SK-N-SH (cell line): ENCODE data around the gene FXR2. TPM values are rescaled to one million over a fixed set of nuclear protein-coding genes. Genes with fewer than 3 reads are reported as not detected.

ENCODE experiments used
- CTCF ChIA-PET: fragments of 300-600, 350-600 bp; formaldehyde crosslinking; extraction: SDS; loops from one replicate; lab custom pipeline; 2021; lab: Yijun Ruan, JAX
- POLR2A ChIA-PET: fragments of 350-600 bp; sonication (Branson Sonifier 250); formaldehyde crosslinking; extraction: SDS; loops from one replicate; lab custom pipeline; 2020; ENCODE audit warnings: antibody characterized with exemption, inconsistent platforms; lab: Yijun Ruan, JAX
- DNase-seq: peaks from one replicate; pipeline ENCODE4 v3.0.0; 2012
- H2AFZ ChIP-seq: fragments of 200-600 bp; sonication (generic); 2 replicates; pipeline ENCODE4 v1.8.1; 2016; ENCODE audit warnings: antibody characterized with exemption, mild to moderate bottlenecking, low read depth
- H3F3A ChIP-seq: fragments of 200-600 bp; sonication (generic); replicated peaks from 2 replicates; pipeline ENCODE3; 2016; ENCODE audit warnings: antibody characterized with exemption, mild to moderate bottlenecking; ENCODE audit not compliant: insufficient read depth
- H3K27ac ChIP-seq, 2 experiments: fragments of 200-500 bp in 1 of 2; fragments of 200-600 bp in 1 of 2; sonication (Bioruptor generic) in 1 of 2; sonication (generic), shearing (Covaris generic) in 1 of 2; 2 replicates each; pipeline versions ENCODE4 v1.5.1 to v1.6.1; 2014 to 2016; ENCODE audit warnings: low read depth in 2 of 2, inconsistent platforms in 1 of 2, low read length in 1 of 2, mild to moderate bottlenecking in 1 of 2, mixed read lengths in 1 of 2
- H3K27me3 ChIP-seq: fragments of 200-600 bp; sonication (generic), shearing (Covaris generic); 2 replicates; pipeline ENCODE4 v1.6.1; 2016; ENCODE audit warnings: mixed run types; ENCODE audit not compliant: insufficient read depth
- H3K36me3 ChIP-seq, 2 experiments: fragments of 200-500 bp in 1 of 2; fragments of 200-600 bp in 1 of 2; sonication (Bioruptor generic) in 1 of 2; sonication (generic) in 1 of 2; replicated peaks in 1 of 2; 2 replicates each; pipeline versions ENCODE3 to v1.5.1; 2014 to 2016; ENCODE audit warnings: low read length in 1 of 2, mild to moderate bottlenecking in 1 of 2; ENCODE audit not compliant: insufficient read depth in 2 of 2, control insufficient read depth in 1 of 2
- H3K4me1 ChIP-seq, 2 experiments: fragments of 200-500 bp in 1 of 2; fragments of 200-600 bp in 1 of 2; sonication (Bioruptor generic) in 1 of 2; sonication (generic), shearing (Covaris generic) in 1 of 2; 2 replicates each; pipeline versions ENCODE4 v1.5.1 to v1.6.1; 2014 to 2016; ENCODE audit warnings: low read depth in 1 of 2, low read length in 1 of 2, mixed run types in 1 of 2; ENCODE audit not compliant: insufficient read depth in 2 of 2, control insufficient read depth in 1 of 2
- H3K4me2 ChIP-seq: fragments of 200-600 bp; sonication (generic), shearing (Covaris generic); 2 replicates; pipeline ENCODE4 v1.6.1; 2017; ENCODE audit warnings: mixed run types
- H3K4me3 ChIP-seq, 2 experiments: fragments of 200-500 bp in 1 of 2; fragments of 200-600 bp in 1 of 2; sonication (Bioruptor generic) in 1 of 2; sonication (generic), shearing (Covaris generic) in 1 of 2; 2 replicates each; pipeline versions ENCODE4 v1.5.1 to v1.8.1; 2014 to 2016; ENCODE audit warnings: low read depth in 2 of 2, inconsistent platforms in 1 of 2, low read length in 1 of 2, mild to moderate bottlenecking in 1 of 2, mixed read lengths in 1 of 2, moderate library complexity in 1 of 2
- H3K79me2 ChIP-seq: fragments of 200-600 bp; sonication (generic); 2 replicates; pipeline ENCODE4 v1.8.1; 2017; ENCODE audit warnings: mild to moderate bottlenecking; ENCODE audit not compliant: insufficient read depth
- H3K9ac ChIP-seq: fragments of 200-600 bp; sonication (generic); 2 replicates; pipeline ENCODE4 v1.6.1; 2017; ENCODE audit warnings: mixed run types
- H3K9me2 ChIP-seq: fragments of 200-600 bp; sonication (generic); 2 replicates; pipeline ENCODE4 v1.6.1; 2017; ENCODE audit warnings: mixed run types
- H3K9me3 ChIP-seq: fragments of 200-600 bp; sonication (generic); 2 replicates; pipeline ENCODE4 v1.6.1; 2017; ENCODE audit warnings: mixed run types, mild to moderate bottlenecking, moderate library complexity
- H4K20me1 ChIP-seq: fragments of 200-600 bp; sonication (generic); 2 replicates; pipeline ENCODE4 v1.6.1; 2017; ENCODE audit warnings: mild to moderate bottlenecking, mixed run types; ENCODE audit not compliant: insufficient read depth
- EP300 ChIP-seq, 2 experiments: IDR thresholded peaks; 2 replicates each; pipeline versions ENCODE4 v1.4.0 to v1.6.1; 2012; ENCODE audit warnings: borderline replicate concordance in 1 of 2, low read depth in 1 of 2, low read length in 1 of 2
- EZH2phosphoT487 ChIP-seq: fragments of 200-600 bp; sonication (generic); IDR thresholded peaks from 2 replicates; pipeline ENCODE4 v1.6.1; 2017; ENCODE audit warnings: low read depth, mixed run types, mild to moderate bottlenecking, antibody characterized with exemption, moderate library complexity, borderline replicate concordance
- GABPA ChIP-seq: IDR thresholded peaks from 2 replicates; pipeline ENCODE4 v1.4.0; 2012; ENCODE audit warnings: low read depth, mild to moderate bottlenecking
- MEF2A ChIP-seq: IDR thresholded peaks from 2 replicates; pipeline ENCODE4 v1.4.0; 2012; ENCODE audit warnings: low read depth, borderline replicate concordance
- MXI1 ChIP-seq: IDR thresholded peaks from 2 replicates; pipeline ENCODE4 v1.6.1; 2012; ENCODE audit warnings: mild to moderate bottlenecking, low read depth, low read length, improper control_type of control experiment
- NFIC ChIP-seq: IDR thresholded peaks from 2 replicates; pipeline ENCODE4 v1.4.0; 2012; ENCODE audit warnings: borderline replicate concordance
- RAD21 ChIP-seq: IDR thresholded peaks from 2 replicates; pipeline ENCODE4 v1.6.1; 2012; ENCODE audit warnings: mild to moderate bottlenecking, low read length
- RCOR1 ChIP-seq: fragments of 150-350 bp; IDR thresholded peaks from 2 replicates; pipeline ENCODE4 v1.6.1; 2017; ENCODE audit warnings: antibody characterized with exemption, low read length
- SMC3 ChIP-seq: IDR thresholded peaks from 2 replicates; pipeline ENCODE4 v1.6.1; 2012; ENCODE audit warnings: low read depth, low read length, improper control_type of control experiment
- TAF1 ChIP-seq: IDR thresholded peaks from 2 replicates; pipeline ENCODE4 v1.6.1; 2012; ENCODE audit warnings: low read depth, mild to moderate bottlenecking, low read length, moderate library complexity, borderline replicate concordance
- TCF12 ChIP-seq: IDR thresholded peaks from 2 replicates; pipeline ENCODE4 v1.4.0; 2012
- YY1 ChIP-seq: IDR thresholded peaks from 2 replicates; pipeline ENCODE4 v1.4.0; 2012; ENCODE audit warnings: low read depth, mild to moderate bottlenecking
- WGBS: methylation state at CpG from one replicate; pipeline ENCODE4 v1.1.6; 2017; ENCODE audit warnings: low lambda C conversion rate; 5-methylcytosine and 5-hydroxymethylcytosine counted together
- polyA plus RNA-seq, 3 experiments: library from polyadenylated mRNA; depleted of rRNA; stranded (reverse); fragments of >200 nt; gene quantifications; 2 replicates each; pipeline ENCODE4 v1.2.3, GENCODE V29; 2012
- TF ChIP-seq, protein P1 (sequence below): fragments of 150-350 bp; IDR thresholded peaks from 2 replicates; pipeline ENCODE4 v1.6.1; 2016; ENCODE audit warnings: mild to moderate bottlenecking, low read depth, low read length
- TF ChIP-seq, protein P2 (sequence below): fragments of 200-600 bp; sonication (generic); IDR thresholded peaks from 2 replicates; pipeline ENCODE4 v1.6.1; 2017; ENCODE audit warnings: antibody characterized with exemption, mild to moderate bottlenecking, moderate library complexity
- TF ChIP-seq, protein P3 (sequence below): IDR thresholded peaks from 2 replicates; pipeline ENCODE4 v1.4.0; 2012; ENCODE audit warnings: low read depth, borderline replicate concordance
- TF ChIP-seq, protein P4 (sequence below): IDR thresholded peaks from 2 replicates; pipeline ENCODE4; 2012
- TF ChIP-seq, protein P5 (sequence below): IDR thresholded peaks from 2 replicates; pipeline ENCODE4 v1.4.0; 2012; ENCODE audit warnings: low read depth

FXR2 gene
- polyA plus RNA-seq, 1 of the 3 experiments (the other 2 are of a cell fraction) = 56.4 TPM

DNA sequence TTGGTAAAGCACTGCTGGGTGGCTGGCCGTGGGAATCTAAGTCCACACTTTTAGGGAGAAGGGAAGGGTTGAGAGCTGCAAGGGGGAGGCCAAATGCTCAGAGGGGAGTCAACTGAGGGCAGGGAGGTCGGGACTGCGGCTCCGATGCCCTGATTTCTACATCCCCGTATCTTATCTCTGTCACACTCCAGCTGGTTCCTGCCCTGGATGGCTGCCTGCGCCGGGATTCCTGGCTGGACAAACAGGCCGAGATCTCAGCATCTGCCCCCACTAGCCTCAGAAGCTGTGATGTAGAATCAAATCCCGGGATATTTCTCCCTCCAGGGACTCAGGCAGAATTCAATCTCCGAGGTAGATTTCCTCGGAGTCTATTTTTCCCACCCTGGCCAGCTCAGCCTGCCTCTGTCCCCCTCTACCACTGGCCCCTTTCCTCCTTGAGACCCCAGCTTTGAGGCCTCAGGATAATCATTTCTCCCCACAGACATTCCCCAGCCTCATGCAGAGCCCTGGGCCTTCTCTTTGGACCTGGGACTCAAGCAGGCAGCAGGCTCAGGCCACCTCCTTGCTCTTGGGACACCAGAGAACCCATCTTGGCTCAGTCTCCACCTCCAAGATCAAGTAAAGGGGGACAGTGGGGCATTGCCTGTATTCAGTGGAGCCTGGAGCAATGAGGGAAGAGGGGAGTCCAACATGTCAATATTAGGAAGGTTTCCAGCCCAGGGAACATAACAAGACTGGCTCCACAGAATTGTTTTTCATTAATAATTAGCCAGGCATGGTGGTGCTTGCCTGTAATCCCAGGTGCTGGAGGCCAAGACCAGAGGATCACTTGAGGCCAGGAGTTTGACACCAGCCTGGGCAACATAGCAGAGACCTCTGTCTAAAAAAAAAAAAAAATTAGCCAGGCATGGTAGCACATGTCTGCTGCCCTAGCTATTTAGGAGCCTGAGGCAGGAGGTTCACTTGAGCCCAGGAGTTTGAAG, 17.0 kb upstream of the FXR2 start (continued):
- TF ChIP-seq SMC3 = no peak

DNA sequence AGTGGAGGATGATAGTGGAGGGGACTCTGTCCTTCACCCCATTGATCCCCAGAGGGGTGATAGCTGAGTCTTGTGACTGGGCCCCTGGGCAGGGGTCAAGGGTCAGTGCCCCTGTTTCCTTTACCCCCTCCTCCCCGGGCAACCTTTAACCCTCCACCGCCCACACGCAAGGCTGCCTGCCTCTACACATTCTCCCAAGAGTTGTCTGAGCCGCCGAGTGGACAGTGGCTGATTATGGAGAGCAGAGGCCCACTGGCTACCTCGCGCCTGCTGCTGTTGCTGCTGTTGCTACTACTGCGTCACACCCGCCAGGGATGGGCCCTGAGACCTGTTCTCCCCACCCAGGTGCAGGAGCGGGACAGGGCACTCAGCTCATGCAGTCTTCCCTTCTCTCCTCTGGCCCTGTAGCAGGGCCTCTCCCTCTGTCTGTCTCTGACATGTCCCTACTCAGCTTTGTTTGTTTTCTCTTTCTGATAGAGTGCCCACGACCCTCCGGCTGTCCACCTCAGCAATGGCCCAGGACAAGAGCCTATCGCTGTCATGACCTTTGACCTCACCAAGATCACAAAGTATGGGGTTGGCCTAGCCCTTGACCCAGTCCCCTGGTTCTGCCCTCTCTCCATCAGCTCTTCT, 15.4 kb upstream of the FXR2 start, which contains the start of gene SHBG:
Gene SHBG (plus strand): TSS at position 197 of the 633 bp plus-strand sequence. CDS start 38 bp downstream, at position 235.
- Histone ChIP-seq H3K9me2 (no peaks in the 10 kb centered on the region), H3K36me3 (no peaks in the 10 kb centered on the region), H3K4me3 (no peak within 1 kb of the TSS), H3F3A (no peaks in the 10 kb centered on the region), H4K20me1 (no peaks in the 10 kb centered on the region)
- DNase-seq = no peak
- WGBS = 84% methylated on average over 12 of the region's 13 CpGs
- POLR2A ChIA-PET = interaction anchor here (4.6 kb wide), 1 partner anchor 57 kb away, joined by 31 read pairs; the partner anchor contains the start of genes TP53 and WRAP53
- TF ChIP-seq, protein P1, sequence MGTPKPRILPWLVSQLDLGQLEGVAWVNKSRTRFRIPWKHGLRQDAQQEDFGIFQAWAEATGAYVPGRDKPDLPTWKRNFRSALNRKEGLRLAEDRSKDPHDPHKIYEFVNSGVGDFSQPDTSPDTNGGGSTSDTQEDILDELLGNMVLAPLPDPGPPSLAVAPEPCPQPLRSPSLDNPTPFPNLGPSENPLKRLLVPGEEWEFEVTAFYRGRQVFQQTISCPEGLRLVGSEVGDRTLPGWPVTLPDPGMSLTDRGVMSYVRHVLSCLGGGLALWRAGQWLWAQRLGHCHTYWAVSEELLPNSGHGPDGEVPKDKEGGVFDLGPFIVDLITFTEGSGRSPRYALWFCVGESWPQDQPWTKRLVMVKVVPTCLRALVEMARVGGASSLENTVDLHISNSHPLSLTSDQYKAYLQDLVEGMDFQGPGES = no peak
- TF ChIP-seq, protein P2, sequence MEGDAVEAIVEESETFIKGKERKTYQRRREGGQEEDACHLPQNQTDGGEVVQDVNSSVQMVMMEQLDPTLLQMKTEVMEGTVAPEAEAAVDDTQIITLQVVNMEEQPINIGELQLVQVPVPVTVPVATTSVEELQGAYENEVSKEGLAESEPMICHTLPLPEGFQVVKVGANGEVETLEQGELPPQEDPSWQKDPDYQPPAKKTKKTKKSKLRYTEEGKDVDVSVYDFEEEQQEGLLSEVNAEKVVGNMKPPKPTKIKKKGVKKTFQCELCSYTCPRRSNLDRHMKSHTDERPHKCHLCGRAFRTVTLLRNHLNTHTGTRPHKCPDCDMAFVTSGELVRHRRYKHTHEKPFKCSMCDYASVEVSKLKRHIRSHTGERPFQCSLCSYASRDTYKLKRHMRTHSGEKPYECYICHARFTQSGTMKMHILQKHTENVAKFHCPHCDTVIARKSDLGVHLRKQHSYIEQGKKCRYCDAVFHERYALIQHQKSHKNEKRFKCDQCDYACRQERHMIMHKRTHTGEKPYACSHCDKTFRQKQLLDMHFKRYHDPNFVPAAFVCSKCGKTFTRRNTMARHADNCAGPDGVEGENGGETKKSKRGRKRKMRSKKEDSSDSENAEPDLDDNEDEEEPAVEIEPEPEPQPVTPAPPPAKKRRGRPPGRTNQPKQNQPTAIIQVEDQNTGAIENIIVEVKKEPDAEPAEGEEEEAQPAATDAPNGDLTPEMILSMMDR = no peak
- TF ChIP-seq GABPA (no peak), EZH2phosphoT487 (no peak), MXI1 (no peak), MEF2A (no peak), RAD21 (no peak), TAF1 (no peak), RCOR1 (no peak), YY1 (no peak), TCF12 (no peak), SMC3 (no peak), NFIC (no peak), EP300 (IDR thresholded peaks at IDR 0.05; ENCODE audit: borderline replicate concordance in 1 of 2, low read depth in 1 of 2, low read length in 1 of 2) (no peak)
- TF ChIP-seq, protein P3, sequence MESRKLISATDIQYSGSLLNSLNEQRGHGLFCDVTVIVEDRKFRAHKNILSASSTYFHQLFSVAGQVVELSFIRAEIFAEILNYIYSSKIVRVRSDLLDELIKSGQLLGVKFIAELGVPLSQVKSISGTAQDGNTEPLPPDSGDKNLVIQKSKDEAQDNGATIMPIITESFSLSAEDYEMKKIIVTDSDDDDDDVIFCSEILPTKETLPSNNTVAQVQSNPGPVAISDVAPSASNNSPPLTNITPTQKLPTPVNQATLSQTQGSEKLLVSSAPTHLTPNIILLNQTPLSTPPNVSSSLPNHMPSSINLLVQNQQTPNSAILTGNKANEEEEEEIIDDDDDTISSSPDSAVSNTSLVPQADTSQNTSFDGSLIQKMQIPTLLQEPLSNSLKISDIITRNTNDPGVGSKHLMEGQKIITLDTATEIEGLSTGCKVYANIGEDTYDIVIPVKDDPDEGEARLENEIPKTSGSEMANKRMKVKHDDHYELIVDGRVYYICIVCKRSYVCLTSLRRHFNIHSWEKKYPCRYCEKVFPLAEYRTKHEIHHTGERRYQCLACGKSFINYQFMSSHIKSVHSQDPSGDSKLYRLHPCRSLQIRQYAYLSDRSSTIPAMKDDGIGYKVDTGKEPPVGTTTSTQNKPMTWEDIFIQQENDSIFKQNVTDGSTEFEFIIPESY = no peak
- TF ChIP-seq, protein P4, sequence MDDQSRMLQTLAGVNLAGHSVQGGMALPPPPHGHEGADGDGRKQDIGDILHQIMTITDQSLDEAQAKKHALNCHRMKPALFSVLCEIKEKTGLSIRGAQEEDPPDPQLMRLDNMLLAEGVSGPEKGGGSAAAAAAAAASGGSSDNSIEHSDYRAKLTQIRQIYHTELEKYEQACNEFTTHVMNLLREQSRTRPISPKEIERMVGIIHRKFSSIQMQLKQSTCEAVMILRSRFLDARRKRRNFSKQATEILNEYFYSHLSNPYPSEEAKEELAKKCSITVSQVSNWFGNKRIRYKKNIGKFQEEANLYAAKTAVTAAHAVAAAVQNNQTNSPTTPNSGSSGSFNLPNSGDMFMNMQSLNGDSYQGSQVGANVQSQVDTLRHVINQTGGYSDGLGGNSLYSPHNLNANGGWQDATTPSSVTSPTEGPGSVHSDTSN = no peak
- TF ChIP-seq, protein P5, sequence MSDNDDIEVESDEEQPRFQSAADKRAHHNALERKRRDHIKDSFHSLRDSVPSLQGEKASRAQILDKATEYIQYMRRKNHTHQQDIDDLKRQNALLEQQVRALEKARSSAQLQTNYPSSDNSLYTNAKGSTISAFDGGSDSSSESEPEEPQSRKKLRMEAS = no peak
- TF ChIP-seq, all 33 proteins: peak for 0
- Histone ChIP-seq H3K4me1 (peaks cover 0 to 20% of the 10 kb centered on the region in 2 experiments; a peak in 1 of 4 replicates), H3K4me2 (no peak within 1 kb of the TSS), H3K9ac (no peak within 1 kb of the TSS), H3K79me2 (peaks cover 10% of the 10 kb centered on the region; the same call in 1 of the 2 replicates), H3K9me3 (no peaks in the 10 kb centered on the region), H3K27me3 (no peaks in the 10 kb centered on the region), H3K27ac (no peak within 1 kb of the TSS), H2AFZ (no peak within 1 kb of the TSS)
- CTCF ChIA-PET = interaction anchor here (11.8 kb wide), 1 partner anchor 58 kb away, joined by 166 read pairs; the partner anchor contains the start of genes TP53 and WRAP53
